HG03103 (cell line): Measurements from ENCODE around the gene TTLL11.

Experiments used
- ATAC-seq: cut with Tn5 transposase; IDR thresholded peaks from one replicate; pipeline ENCODE4 v1.9.1; 2021; ENCODE audit warnings: low read depth; ENCODE audit not compliant: unreplicated experiment

TTLL11 gene

DNA sequence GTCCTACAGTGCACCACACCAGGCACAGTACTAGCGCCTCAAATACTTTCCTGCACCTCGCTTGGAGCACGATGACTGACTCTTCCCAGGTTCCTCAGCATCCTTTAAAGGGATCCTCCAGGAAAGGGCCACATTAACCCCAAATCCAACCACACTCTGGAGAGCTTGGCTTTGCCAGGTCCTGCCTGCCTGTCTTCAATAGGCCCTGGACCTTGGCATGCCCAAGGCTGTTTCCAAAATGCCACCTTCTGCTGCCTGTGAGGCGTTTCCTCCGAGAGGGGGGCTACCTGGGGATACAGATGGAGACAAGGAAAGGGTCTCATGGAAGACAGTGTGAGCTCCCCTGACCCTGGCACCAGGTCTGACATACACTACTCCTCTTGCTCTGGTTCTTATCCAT, 271.8 kb downstream of the TTLL11 start:
- no peak for ATAC-seq

DNA sequence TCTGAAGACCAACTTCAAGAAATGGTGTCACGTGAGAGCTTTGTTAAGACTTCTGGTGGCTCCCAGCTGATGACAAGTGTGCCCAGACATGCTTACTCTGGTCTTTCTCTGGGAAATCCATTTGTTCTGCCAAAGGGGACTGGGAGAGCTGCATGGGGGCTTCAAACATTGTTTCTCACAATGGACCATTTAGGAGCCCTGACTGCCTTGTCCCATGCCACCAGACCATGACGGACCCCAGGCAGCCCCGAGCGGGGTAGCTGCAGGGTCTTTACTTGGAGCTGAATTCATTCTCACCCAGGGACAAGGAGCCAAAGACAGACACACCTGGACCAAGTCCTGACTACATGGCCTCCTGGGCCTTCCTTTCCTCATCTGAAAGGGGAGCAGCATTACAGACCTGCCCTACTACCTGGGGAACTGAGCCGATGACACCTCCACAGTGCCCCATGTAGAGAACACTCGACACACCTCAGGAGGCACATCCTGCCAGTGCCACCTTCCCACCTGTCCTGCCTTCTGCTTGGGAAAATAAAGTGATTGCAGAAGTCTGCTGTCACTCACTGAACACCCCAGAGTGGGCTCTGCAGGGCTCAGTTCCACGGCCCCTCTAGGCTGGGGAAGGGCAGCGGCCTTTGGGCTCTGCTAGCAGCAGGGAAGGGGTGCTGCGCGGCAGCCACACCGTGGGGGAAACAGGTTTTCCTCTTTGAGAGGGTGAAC, 272.7 kb downstream of the TTLL11 start:
- no peak for ATAC-seq

- no peak for ATAC-seq
These were observed 273.5 kb downstream of the TTLL11 start for GRCh38 chr9:121819428-121820231.

DNA sequence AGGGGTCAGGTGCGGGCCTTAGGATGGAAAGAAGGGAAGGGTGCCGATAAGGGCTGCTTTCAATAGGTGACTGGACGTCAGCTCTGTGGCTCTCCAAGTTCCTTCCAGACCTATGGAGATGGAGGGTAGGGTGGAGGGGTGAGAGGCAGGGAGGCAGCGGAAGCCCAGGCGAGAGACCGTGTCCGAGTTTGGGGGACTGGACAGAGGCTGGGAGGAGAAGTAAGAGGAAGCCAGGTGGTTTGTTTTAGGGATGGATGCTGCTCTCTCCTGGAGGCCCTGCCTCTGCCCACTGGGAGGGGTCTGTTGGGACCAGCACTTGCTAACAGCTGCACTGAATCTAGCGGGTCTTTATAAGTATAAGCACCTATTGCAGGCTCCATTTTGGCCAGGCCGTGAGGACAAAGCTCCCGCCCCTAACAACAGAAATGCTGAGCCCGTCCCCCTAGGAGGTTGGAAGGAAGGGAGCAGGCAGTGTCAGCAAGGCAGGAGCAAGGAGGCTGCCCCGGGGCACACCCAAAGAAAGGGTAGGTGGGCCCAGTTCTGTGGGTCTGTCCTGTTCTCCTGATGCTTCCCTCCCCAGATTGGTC, 274.2 kb downstream of the TTLL11 start:
- ATAC-seq: no peak

GRCh38 chr9:121818016-121818661, 275.0 kb downstream of the TTLL11 start:
- ATAC-seq: no peak

DNA sequence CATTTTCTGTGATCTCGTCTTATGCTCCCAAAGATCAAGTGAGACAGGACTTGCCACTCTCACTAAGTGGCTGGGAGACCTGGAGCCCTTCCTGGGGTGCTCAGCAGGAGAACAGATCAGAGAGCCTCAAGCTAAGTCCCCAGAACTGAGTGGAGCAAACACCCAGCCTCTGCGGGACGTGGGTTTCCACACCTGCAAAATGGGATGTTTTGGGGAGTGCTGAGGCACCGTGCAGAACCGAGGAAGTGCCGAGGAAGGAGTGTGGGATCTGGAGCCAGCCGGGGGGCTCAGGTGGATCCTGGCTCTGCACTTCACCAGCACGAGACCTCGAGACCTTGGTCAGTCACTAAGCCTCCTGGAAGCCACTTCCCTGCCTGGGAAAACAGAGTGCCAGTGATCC, 275.6 kb downstream of the TTLL11 start:
- ATAC-seq: no peak

GRCh38 chr9:121816845-121817450, 276.2 kb downstream of the TTLL11 start:
- no peak for ATAC-seq

DNA sequence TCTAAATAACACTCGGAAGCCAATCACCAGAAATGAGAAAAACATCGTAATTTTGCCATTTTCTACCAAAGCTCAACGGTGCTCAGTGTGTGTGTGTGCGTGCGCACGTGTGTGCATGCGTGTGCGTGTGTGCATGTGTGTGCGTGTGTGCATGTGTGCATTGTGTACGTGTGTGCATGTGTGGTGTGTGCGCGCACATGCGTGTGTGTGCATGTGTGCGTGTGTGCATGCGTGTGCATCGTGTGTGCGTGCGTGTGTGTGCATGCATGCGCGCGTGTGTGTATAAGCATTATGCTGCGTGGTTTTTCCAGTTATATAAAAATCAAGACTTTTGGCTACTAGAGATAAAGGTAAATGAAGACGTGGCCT, 276.7 kb downstream of the TTLL11 start:
- no peak for ATAC-seq

- no peak for ATAC-seq
These were observed 277.3 kb downstream of the TTLL11 start for GRCh38 chr9:121815546-121816448.

- no peak for ATAC-seq
These were observed 278.0 kb downstream of the TTLL11 start for GRCh38 chr9:121815084-121815483.

GRCh38 chr9:121814594-121814993, 278.5 kb downstream of the TTLL11 start:
- ATAC-seq: no peak

DNA sequence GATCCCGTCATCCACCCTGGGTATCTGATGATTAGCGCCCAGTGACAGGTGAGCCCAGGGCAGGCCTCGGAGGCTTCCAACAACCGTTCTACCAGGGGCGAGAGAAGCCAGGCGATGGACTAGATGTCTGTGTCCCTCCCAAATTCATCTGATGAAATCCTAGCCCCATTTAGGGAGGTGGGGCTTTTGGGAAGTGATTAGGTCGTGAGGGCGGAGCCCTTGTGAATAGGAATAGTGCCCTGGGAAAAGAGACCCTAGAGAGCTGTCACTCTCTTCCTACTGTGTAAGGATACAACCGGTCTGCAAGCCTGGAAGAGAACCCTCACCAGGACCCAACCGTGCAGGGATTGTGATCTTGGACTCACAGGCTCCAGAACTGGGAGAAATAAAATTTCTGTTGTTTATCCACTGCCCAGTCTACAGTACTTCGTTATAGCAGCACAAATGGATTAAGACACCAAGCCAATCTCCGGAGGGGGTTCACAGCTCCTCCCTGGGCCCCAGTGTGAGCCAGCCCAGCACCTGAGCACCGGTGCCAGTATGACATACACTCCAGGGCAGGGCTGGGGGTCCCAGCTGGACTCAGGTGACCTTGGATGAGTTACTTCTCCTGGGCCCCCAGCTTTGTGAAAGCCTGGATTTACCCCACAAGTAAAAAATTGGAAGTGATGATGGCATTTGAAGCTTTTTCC, 279.4 kb downstream of the TTLL11 start:
- no peak for ATAC-seq

DNA sequence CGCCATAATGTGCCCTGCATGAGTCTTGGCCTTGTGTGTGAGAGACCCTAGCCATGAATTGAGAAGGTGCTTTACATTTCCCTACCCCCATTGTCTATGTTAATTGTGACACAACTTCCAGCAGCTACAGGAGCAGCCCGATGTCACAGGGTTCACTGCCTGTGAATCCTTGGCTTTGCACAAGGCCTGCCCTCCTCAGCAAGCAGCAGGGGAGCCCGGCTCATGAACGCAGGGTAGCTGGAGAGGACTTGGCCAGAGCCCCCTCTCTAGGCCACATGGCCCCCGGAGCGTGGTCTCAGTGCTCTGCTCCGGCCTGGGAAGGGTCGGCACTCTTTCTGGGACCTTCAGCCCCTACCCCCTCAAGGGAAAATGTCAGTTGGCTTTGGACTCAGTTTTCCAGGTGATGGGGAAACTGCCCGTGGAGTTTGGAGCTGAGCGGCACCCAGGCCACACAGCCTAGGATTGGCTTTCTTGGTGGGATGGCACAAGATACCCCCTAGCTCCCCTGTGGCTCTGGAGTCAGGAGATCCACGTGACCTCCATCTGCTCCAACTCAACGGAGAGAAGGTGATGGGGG, 280.9 kb downstream of the TTLL11 start:
- ATAC-seq: no peak

DNA sequence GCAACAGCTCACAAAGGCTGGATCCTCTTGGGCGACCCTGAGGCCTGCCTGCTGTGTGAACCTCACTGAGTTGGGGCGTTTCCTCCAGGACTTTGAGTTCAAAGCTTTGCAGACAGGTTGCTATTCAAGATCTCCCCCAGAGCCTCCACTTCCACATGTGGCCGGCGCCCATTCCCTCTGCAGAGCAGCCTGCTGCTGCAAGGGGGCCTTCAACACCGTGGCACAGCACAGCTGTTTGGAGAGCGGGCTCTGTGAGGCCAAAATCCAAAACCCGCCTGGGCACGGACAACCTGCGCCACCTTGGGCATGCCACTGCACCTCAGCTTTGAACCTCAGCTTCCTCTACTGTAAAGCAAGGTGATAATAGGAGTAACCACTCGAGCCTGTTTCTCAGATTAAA, 281.4 kb downstream of the TTLL11 start:
- ATAC-seq: no peak

DNA sequence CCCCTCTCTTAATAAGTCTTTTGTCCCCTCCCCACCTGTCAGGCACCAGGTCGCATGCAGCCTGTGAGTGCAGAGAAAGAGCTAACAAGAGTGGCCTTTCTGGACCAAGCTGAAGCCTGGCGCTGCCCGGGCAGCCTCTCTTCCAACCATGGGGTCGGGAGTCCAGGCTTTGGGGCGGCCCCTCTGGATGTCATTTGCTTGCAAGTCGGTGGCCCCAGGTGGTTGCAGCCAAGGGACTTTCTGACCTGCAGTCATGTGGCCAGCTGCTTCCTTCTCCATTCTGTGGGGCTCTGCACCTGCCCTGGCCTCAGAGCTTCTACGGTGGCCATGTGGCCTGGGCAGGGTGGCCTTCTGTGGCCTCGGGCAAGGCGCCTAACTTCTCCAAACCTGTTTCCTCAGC, 282.0 kb downstream of the TTLL11 start:
- no peak for ATAC-seq

DNA sequence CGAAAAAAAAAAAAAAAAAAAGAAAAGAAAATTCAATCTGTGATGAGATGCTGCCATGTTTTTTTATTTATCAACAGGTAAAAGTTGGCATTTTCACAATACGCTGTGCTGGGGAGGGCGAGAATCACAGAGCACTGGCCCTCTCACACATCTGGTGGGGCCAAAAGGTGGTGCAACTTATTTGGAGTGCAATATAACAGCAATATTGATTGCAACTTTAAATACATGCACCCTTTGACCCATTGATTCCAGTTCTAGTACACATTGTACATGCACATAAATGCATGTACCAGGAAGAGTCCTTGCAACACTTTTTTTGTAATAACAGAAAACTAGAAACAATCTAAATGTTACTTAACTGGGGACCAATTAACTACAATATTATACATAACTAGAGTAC, 282.6 kb downstream of the TTLL11 start:
- no peak for ATAC-seq

DNA sequence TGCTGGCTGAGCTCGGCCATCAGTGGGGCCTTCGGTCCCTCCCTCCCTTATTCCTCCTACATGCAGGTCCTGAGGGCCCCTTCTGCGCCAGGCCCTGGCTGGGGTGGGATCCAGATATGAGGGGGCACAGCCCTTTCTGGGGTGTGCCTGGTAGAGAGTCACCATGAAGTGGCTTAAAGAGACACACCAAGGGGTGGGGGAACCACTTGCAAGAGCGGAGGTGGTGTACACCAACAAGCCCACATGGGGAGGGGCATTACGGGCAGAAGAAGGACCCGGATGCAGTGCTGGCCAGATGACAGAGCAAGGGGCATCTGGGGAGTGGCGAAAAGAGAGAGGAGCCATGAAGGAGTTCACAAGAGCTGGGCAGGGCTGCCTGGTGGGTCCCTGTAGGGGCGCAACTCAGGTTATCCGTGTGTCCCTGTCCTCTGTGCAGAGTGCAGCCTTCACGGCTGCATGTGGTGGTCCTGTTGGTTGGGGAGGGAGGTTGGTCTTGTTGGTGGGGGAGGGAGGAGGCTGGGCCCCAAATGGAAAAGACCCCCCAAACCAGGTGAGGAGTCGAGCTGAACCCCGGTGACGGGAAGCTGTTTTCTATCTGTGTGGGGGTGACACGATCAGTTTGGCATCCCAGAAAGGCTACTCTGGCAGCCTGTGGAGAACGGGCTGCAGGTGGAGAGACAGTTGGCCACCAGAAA, 283.6 kb downstream of the TTLL11 start:
- no peak for ATAC-seq

DNA sequence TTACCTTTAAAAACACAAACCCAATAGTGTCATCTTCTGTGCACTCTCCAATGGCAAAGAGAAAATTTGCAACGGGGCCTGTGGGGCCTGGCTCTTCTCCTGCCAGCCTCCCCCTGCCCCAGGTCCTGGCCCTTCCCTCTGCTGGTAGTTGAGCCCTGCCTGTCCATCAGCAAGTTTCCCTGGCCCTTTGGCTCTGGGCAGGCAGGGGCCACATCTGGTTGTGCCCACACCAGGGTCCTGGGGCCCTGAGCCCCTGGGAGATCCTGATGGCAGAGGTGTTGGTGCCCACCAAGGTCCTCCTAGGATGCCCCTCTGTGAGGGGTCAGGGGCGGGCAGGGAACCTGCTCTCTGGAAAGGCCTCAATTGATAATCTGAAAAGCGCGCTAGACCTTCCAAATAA, 284.3 kb downstream of the TTLL11 start:
- ATAC-seq: no peak
